Neuronal stem cell (in vitro differentiated cells): ENCODE data around the gene RUVBL2.

Experiments used
- DNase-seq: peaks from one replicate; pipeline ENCODE4 v3.0.0-alpha.2; 2013; ENCODE audit warnings: low spot score
- H2AFZ ChIP-seq: one replicate; pipeline ENCODE4 v1.6.1; 2013; ENCODE audit warnings: mild to moderate bottlenecking, low read length, inconsistent platforms
- H2AK5ac ChIP-seq: 2 replicates; pipeline ENCODE4 v1.6.1; 2013; ENCODE audit warnings: low read depth, mild to moderate bottlenecking, inconsistent platforms, low read length, moderate library complexity, mixed read lengths
- H2BK120ac ChIP-seq: 2 replicates; pipeline ENCODE4 v1.6.1; 2013; ENCODE audit warnings: low read depth, mild to moderate bottlenecking, inconsistent platforms, low read length, moderate library complexity, mixed read lengths
- H2BK12ac ChIP-seq: one replicate; pipeline ENCODE4 v1.6.1; 2013; ENCODE audit warnings: low read length, inconsistent platforms
- H2BK15ac ChIP-seq: 2 replicates; pipeline ENCODE4 v1.6.1; 2013; ENCODE audit warnings: mild to moderate bottlenecking, low read length, inconsistent platforms, mixed read lengths
- H2BK5ac ChIP-seq: one replicate; pipeline ENCODE4 v1.6.1; 2013; ENCODE audit warnings: inconsistent platforms, mild to moderate bottlenecking, low read length, moderate library complexity
- H3K14ac ChIP-seq: one replicate; pipeline ENCODE4 v1.6.1; 2013; ENCODE audit warnings: low read length, inconsistent platforms
- H3K18ac ChIP-seq: 2 replicates; pipeline ENCODE4 v1.6.1; 2013; ENCODE audit warnings: low read length, inconsistent platforms
- H3K23ac ChIP-seq: 2 replicates; pipeline ENCODE4 v1.6.1; 2013; ENCODE audit warnings: low read depth, mild to moderate bottlenecking, mixed read lengths, low read length, inconsistent platforms; ENCODE audit not compliant: poor library complexity
- H3K27ac ChIP-seq: replicated peaks from 3 replicates; pipeline ENCODE4 v1.5.1; 2013; ENCODE audit warnings: low read length, inconsistent platforms
- H3K27me3 ChIP-seq, 3 experiments: 2 replicates each; pipeline ENCODE4 v1.6.1; 2013; ENCODE audit warnings: low read length in 3 of 3, mild to moderate bottlenecking in 2 of 3, inconsistent platforms in 1 of 3, low read depth in 1 of 3, mixed read lengths in 1 of 3, moderate library complexity in 1 of 3; ENCODE audit not compliant: control insufficient read depth in 3 of 3, insufficient read depth in 3 of 3
- H3K36me3 ChIP-seq, 2 donors: replicated peaks in 1 of 2; 2 replicates each; pipeline ENCODE4 v1.6.1; 2013; ENCODE audit warnings: low read length in 2 of 2; ENCODE audit not compliant: control insufficient read depth in 2 of 2, insufficient read depth in 2 of 2
- H3K4ac ChIP-seq: 2 replicates; pipeline ENCODE4 v1.6.1; 2013; ENCODE audit warnings: inconsistent platforms, mild to moderate bottlenecking, low read length, moderate library complexity
- H3K4me1 ChIP-seq, 2 donors: 1 replicate in 1 of 2; 2 replicates in 1 of 2; pipeline ENCODE4 v1.6.1; 2013; ENCODE audit warnings: low read length in 2 of 2, low read depth in 1 of 2; ENCODE audit not compliant: control insufficient read depth in 2 of 2, insufficient read depth in 1 of 2
- H3K4me2 ChIP-seq: one replicate; pipeline ENCODE4 v1.6.1; 2013; ENCODE audit warnings: mild to moderate bottlenecking, low read length, inconsistent platforms; ENCODE audit not compliant: insufficient read depth, poor library complexity, severe bottlenecking
- H3K4me3 ChIP-seq, 2 donors: 2 replicates each; pipeline ENCODE4 v1.5.1; 2013; ENCODE audit warnings: low read length in 2 of 2, mild to moderate bottlenecking in 2 of 2, inconsistent platforms in 1 of 2, moderate library complexity in 1 of 2
- H3K79me1 ChIP-seq: one replicate; pipeline ENCODE4 v1.6.1; 2013; ENCODE audit warnings: low read depth, mild to moderate bottlenecking, inconsistent platforms, low read length, moderate library complexity
- H3K9ac ChIP-seq: one replicate; pipeline ENCODE4 v1.6.1; 2013; ENCODE audit warnings: mild to moderate bottlenecking, low read depth, low read length, inconsistent platforms; ENCODE audit not compliant: poor library complexity
- H3K9me3 ChIP-seq, 2 donors: replicated peaks in 1 of 2; 2 replicates each; pipeline versions ENCODE3 to v1.6.1; 2013; ENCODE audit warnings: low read length in 2 of 2, mild to moderate bottlenecking in 2 of 2, inconsistent platforms in 1 of 2, low read depth in 1 of 2, mixed read lengths in 1 of 2, moderate library complexity in 1 of 2; ENCODE audit not compliant: control insufficient read depth in 2 of 2, insufficient read depth in 1 of 2
- H4K8ac ChIP-seq: one replicate; pipeline ENCODE4 v1.6.1; 2013; ENCODE audit warnings: low read depth, mild to moderate bottlenecking, inconsistent platforms, low read length, moderate library complexity
- H4K91ac ChIP-seq: one replicate; pipeline ENCODE4 v1.6.1; 2013; ENCODE audit warnings: low read length, low read depth, mild to moderate bottlenecking, inconsistent platforms; ENCODE audit not compliant: poor library complexity
- WGBS, 2 donors: extraction: QIAGEN DNeasy Blood & Tissue Kit; methylation state at CpG; one replicate each; pipeline ENCODE4 v1.1.7; 2013; ENCODE audit warnings: missing lambda C conversion rate in 2 of 2, mixed read lengths in 1 of 2; ENCODE audit not compliant: insufficient read length in 2 of 2, insufficient replicate concordance in 1 of 2; ENCODE audit errors: extremely low coverage in 2 of 2; 5-methylcytosine and 5-hydroxymethylcytosine counted together

RUVBL2 gene

GRCh38 chr19:48946463-48947257 is 47.0 kb upstream of the RUVBL2 start:
- no peak overlapping the region for H2BK120ac ChIP-seq
- H3K79me1 ChIP-seq = no peaks in the 10 kb centered on the region
- no peak overlapping the region for H3K4ac ChIP-seq
- no peak for DNase-seq
- H3K18ac ChIP-seq = no peak overlapping the region
- H3K27me3 ChIP-seq = no peaks in the 10 kb centered on the region
- peak overlapping the region; percentile 25 for H3K14ac ChIP-seq
- H3K36me3 ChIP-seq = no peaks in the 10 kb centered on the region
- H3K4me2 ChIP-seq = no peak overlapping the region
- peak overlapping the region; percentile 79 for H2AK5ac ChIP-seq
- peaks cover 0 to 3% of the 10 kb centered on the region in 2 donors for H3K4me1 ChIP-seq
- H2BK5ac ChIP-seq = no peak overlapping the region
- no peak overlapping the region for H3K27ac ChIP-seq
- no peak overlapping the region for H2BK12ac ChIP-seq
- H3K9me3 ChIP-seq = peaks cover 2 to 5% of the 10 kb centered on the region in 2 donors
- no peak overlapping the region for H3K23ac ChIP-seq
- H3K4me3 ChIP-seq = no peak overlapping the region
- no peak overlapping the region for H4K91ac ChIP-seq
- no CpG with 5 or more reads among the region's 9 CpGs for WGBS, 2 donors
- no peak overlapping the region for H4K8ac ChIP-seq
- H2BK15ac ChIP-seq = no peak overlapping the region
- no peak overlapping the region for H2AFZ ChIP-seq
- no peak overlapping the region for H3K9ac ChIP-seq

- no peak overlapping the region for H4K8ac ChIP-seq
- H2AFZ ChIP-seq = no peak overlapping the region
- H3K36me3 ChIP-seq = no peaks in the 10 kb centered on the region
- DNase-seq = no peak
- no peak overlapping the region for H2BK15ac ChIP-seq
- H3K14ac ChIP-seq = no peak overlapping the region
- no peak overlapping the region for H3K4me2 ChIP-seq
- no peak overlapping the region for H4K91ac ChIP-seq
- no peak overlapping the region for H3K9ac ChIP-seq
- peaks cover 0 to 3% of the 10 kb centered on the region in 2 donors for H3K4me1 ChIP-seq
- H2BK5ac ChIP-seq = no peak overlapping the region
- H3K23ac ChIP-seq = no peak overlapping the region
- H2AK5ac ChIP-seq = peak overlapping the region; percentile 79
- no peaks in the 10 kb centered on the region for H3K27me3 ChIP-seq
- H3K9me3 ChIP-seq = peaks cover 1 to 5% of the 10 kb centered on the region in 2 donors
- no peak overlapping the region for H3K18ac ChIP-seq
- no peak overlapping the region for H2BK12ac ChIP-seq
- H2BK120ac ChIP-seq = no peak overlapping the region
- WGBS, 2 donors = no CpG with 5 or more reads among the region's 3 CpGs
- H3K4ac ChIP-seq = no peak overlapping the region
- H3K27ac ChIP-seq = no peak overlapping the region
- H3K4me3 ChIP-seq = no peak overlapping the region
- no peaks in the 10 kb centered on the region for H3K79me1 ChIP-seq
Observed at GRCh38 chr19:48947258-48947542, 46.5 kb upstream of the RUVBL2 start.

DNA sequence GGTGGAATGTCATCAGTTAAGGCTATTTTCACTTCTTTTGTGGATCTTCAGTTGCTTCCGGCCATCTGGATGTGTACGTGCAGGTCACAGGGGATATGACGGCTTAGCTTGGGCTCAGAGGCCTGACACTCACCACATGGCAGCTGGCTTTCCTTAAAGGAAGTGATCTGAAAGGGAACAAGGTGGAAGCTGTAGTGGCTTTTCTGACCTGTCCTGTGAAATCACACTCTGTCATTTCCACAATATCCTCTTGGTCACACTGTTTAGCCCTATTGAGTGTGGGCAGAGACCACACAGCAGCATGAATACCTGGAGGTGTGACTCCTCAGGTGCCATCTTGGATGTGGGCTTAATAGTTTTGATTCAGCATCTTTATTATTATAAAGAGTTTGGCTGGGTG is 43.5 kb upstream of the RUVBL2 start:
- no peak overlapping the region for H2BK12ac ChIP-seq
- no peak overlapping the region for H3K4me2 ChIP-seq
- H3K36me3 ChIP-seq = no peaks in the 10 kb centered on the region
- H3K9ac ChIP-seq = no peak overlapping the region
- H3K27ac ChIP-seq = no peak overlapping the region
- H3K4ac ChIP-seq = no peak overlapping the region
- no peak overlapping the region for H3K18ac ChIP-seq
- no CpG with 5 or more reads among the region's 3 CpGs for WGBS, 2 donors
- H3K79me1 ChIP-seq = peaks cover 4% of the 10 kb centered on the region
- no peak overlapping the region for H2BK120ac ChIP-seq
- H2AK5ac ChIP-seq = no peak overlapping the region
- H3K14ac ChIP-seq = no peak overlapping the region
- no peaks in the 10 kb centered on the region for H3K27me3 ChIP-seq
- H4K91ac ChIP-seq = no peak overlapping the region
- H2AFZ ChIP-seq = no peak overlapping the region
- H4K8ac ChIP-seq = no peak overlapping the region
- no peak overlapping the region for H2BK5ac ChIP-seq
- peaks cover 0 to under 1% of the 10 kb centered on the region in 2 donors for H3K4me1 ChIP-seq
- no peak overlapping the region for H3K23ac ChIP-seq
- no peak for DNase-seq
- no peak overlapping the region for H3K4me3 ChIP-seq
- H2BK15ac ChIP-seq = no peak overlapping the region
- H3K9me3 ChIP-seq = peaks cover 0 to 5% of the 10 kb centered on the region in 2 donors

DNA sequence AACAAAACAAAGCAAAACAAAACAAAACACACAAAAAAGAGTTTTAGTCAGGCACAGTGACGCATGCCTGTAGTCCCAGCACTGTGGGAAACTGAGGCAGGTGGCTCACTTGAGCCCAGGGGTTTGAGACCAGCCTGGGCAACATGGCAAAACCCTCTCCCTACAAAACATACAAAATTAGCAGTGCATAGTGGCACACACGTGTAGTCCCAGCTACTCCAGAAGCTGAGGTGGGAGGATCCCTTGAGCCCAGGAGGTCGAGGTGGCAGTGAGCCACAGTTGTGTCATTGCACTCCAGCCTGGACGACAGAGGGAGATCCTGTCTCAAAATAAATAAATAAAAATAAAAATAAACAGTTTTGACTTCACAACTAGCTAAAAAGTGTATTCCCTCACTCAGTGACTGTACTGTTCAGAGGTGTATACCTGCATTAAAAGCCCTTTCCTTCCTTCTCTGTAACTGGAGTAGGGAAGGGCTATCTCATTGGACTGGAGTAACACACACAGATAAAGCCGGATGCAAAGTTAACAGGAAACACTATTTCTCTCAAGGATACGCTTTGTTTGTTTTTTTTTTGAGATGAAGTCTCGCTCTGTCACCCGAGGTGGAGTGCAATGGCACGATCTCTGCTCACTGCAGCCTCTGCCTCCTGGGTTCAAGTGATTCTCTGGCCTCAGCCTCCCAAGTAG is 42.7 kb upstream of the RUVBL2 start:
- no peak overlapping the region for H3K4ac ChIP-seq
- WGBS, 2 donors = no CpG with 5 or more reads among the region's 9 CpGs
- no peak overlapping the region for H3K4me2 ChIP-seq
- peaks cover 0 to 5% of the 10 kb centered on the region in 2 donors for H3K36me3 ChIP-seq
- no peak overlapping the region for H2BK5ac ChIP-seq
- no peak overlapping the region for H3K9ac ChIP-seq
- no peaks in the 10 kb centered on the region for H3K27me3 ChIP-seq
- no peak overlapping the region for H2AK5ac ChIP-seq
- H3K27ac ChIP-seq = no peak overlapping the region
- no peak overlapping the region for H2AFZ ChIP-seq
- no peak overlapping the region for H3K18ac ChIP-seq
- H2BK12ac ChIP-seq = no peak overlapping the region
- no peak overlapping the region for H4K91ac ChIP-seq
- H2BK120ac ChIP-seq = no peak overlapping the region
- no peak for DNase-seq
- H3K79me1 ChIP-seq = peaks cover 6% of the 10 kb centered on the region
- no peak overlapping the region for H4K8ac ChIP-seq
- H2BK15ac ChIP-seq = no peak overlapping the region
- H3K23ac ChIP-seq = no peak overlapping the region
- no peak overlapping the region for H3K14ac ChIP-seq
- H3K4me1 ChIP-seq = peaks cover 6% of the 10 kb centered on the region in 2 donors
- H3K9me3 ChIP-seq = peaks cover 0 to 5% of the 10 kb centered on the region in 2 donors
- H3K4me3 ChIP-seq = no peak overlapping the region
